Measurements from ENCODE around the gene HOXD4.

Gene HOXD4

GRCh38 chr2:176140513-176141317 lies 10.6 kb upstream of the HOXD4 start:
- peak overlapping the region; percentile 62 for H3K4me2 ChIP-seq (ENCODE audit: low read length)
- H3K4me1 ChIP-seq (ENCODE audit: control insufficient read depth, low read length), result peaks cover 3% of the 10 kb centered on the region; the same call in 1 of the 2 replicates

GRCh38 chr2:176142281-176142680 lies 9.1 kb upstream of the HOXD4 start:
- Histone ChIP-seq H4K20me1 (ENCODE audit: control insufficient read depth, insufficient read depth, low read depth, low read length) (no peaks in the 10 kb centered on the region), H3K36me3 (ENCODE audit: control insufficient read depth, low read length) (no peaks in the 10 kb centered on the region), H3F3A (ENCODE audit: control insufficient read depth, insufficient read depth) (no peaks in the 10 kb centered on the region), H3K4me1 (ENCODE audit: control insufficient read depth, low read length) (peaks cover 3% of the 10 kb centered on the region; the same call in 1 of the 2 replicates), H3K27me3 (ENCODE audit: control insufficient read depth, low read length) (0 out of 2 replicates have a peak, but pooled peaks cover 2% of the 10 kb centered on the region), H3K4me3 (ENCODE audit: low read length) (no peak overlapping the region), H3K9me2 (replicated peaks; ENCODE audit: control insufficient read depth, low read length) (no peaks in the 10 kb centered on the region), H3K27ac (ENCODE audit: low read depth, low read length) (no peak overlapping the region), H3K9me3 (ENCODE audit: control insufficient read depth, insufficient read depth, low read length) (no peaks in the 10 kb centered on the region), H3K4me2 (ENCODE audit: low read length) (no peak overlapping the region), H3K79me2 (ENCODE audit: control insufficient read depth, low read length) (no peaks in the 10 kb centered on the region)
- TF ChIP-seq CTCF (IDR thresholded peaks at IDR 0.05; ENCODE audit: low read depth, low read length, poor library complexity, severe bottlenecking) (no peak), EZH2phosphoT487 (IDR thresholded peaks at IDR 0.05; ENCODE audit: borderline replicate concordance, low read length) (no peak)

More at GRCh38 chr2:176140513-176141317, 10.6 kb upstream of the HOXD4 start:
- Histone ChIP-seq H3K4me3 (ENCODE audit: low read length) (peak overlapping the region; percentile 61), H3K27me3 (ENCODE audit: control insufficient read depth, low read length) (0 out of 2 replicates have a peak, but pooled peaks cover 2% of the 10 kb centered on the region), H3F3A (ENCODE audit: control insufficient read depth, insufficient read depth) (no peaks in the 10 kb centered on the region), H3K27ac (ENCODE audit: low read depth, low read length) (no peak overlapping the region), H3K9me2 (replicated peaks; ENCODE audit: control insufficient read depth, low read length) (no peaks in the 10 kb centered on the region), H4K20me1 (ENCODE audit: control insufficient read depth, insufficient read depth, low read depth, low read length) (no peaks in the 10 kb centered on the region), H3K9me3 (ENCODE audit: control insufficient read depth, insufficient read depth, low read length) (no peaks in the 10 kb centered on the region), H3K36me3 (ENCODE audit: control insufficient read depth, low read length) (no peaks in the 10 kb centered on the region), H3K79me2 (ENCODE audit: control insufficient read depth, low read length) (no peaks in the 10 kb centered on the region)
- TF ChIP-seq EZH2phosphoT487 (IDR thresholded peaks at IDR 0.05; ENCODE audit: borderline replicate concordance, low read length), result no peak
- peak; percentile 86 for TF ChIP-seq CTCF (IDR thresholded peaks at IDR 0.05; ENCODE audit: low read depth, low read length, poor library complexity, severe bottlenecking)

GRCh38 chr2:176145085-176145969 lies 6.0 kb upstream of the HOXD4 start:
- Histone ChIP-seq H3K4me1 (ENCODE audit: control insufficient read depth, low read length) (peaks cover 3% of the 10 kb centered on the region; the same call in 1 of the 2 replicates), H3F3A (ENCODE audit: control insufficient read depth, insufficient read depth) (no peaks in the 10 kb centered on the region), H3K27me3 (ENCODE audit: control insufficient read depth, low read length) (no peaks in the 10 kb centered on the region; the same call in 1 of the 2 replicates), H3K4me2 (ENCODE audit: low read length) (no peak overlapping the region), H3K4me3 (ENCODE audit: low read length) (no peak overlapping the region), H3K27ac (ENCODE audit: low read depth, low read length) (no peak overlapping the region), H3K9me2 (replicated peaks; ENCODE audit: control insufficient read depth, low read length) (no peaks in the 10 kb centered on the region), H3K9me3 (ENCODE audit: control insufficient read depth, insufficient read depth, low read length) (no peaks in the 10 kb centered on the region), H3K79me2 (ENCODE audit: control insufficient read depth, low read length) (no peaks in the 10 kb centered on the region), H4K20me1 (ENCODE audit: control insufficient read depth, insufficient read depth, low read depth, low read length) (no peaks in the 10 kb centered on the region), H3K36me3 (ENCODE audit: control insufficient read depth, low read length) (no peaks in the 10 kb centered on the region)
- no peak for TF ChIP-seq EZH2phosphoT487 (IDR thresholded peaks at IDR 0.05; ENCODE audit: borderline replicate concordance, low read length)
- no peak for TF ChIP-seq CTCF (IDR thresholded peaks at IDR 0.05; ENCODE audit: low read depth, low read length, poor library complexity, severe bottlenecking)
